ENCODE data around the gene FAM200B.

The FAM200B gene

GRCh38 chr4:15738877-15739276 lies 57.2 kb downstream of the FAM200B start:
- DNase-seq, result no peak

All from SIG-M5 (cell line).